GM12891 (cell line): ENCODE results near the gene ATOH8.

Source experiments
- PAX5 ChIP-seq: IDR thresholded peaks from 2 replicates; pipeline ENCODE4 v1.6.1; 2011; ENCODE audit warnings: low read length, moderate library complexity, mild to moderate bottlenecking; ENCODE audit not compliant: insufficient read depth, severe bottlenecking
- POLR2A ChIP-seq: IDR thresholded peaks from 2 replicates; pipeline ENCODE4 v1.6.1; 2011; ENCODE audit warnings: low read depth, low read length, control low read depth
- POLR2AphosphoS5 ChIP-seq: IDR thresholded peaks from 2 replicates; pipeline ENCODE4 v1.6.1; 2011; ENCODE audit warnings: low read depth, low read length, control low read depth
- POU2F2 ChIP-seq: IDR thresholded peaks from 2 replicates; pipeline ENCODE4 v1.6.1; 2011; ENCODE audit warnings: low read depth, mild to moderate bottlenecking, control low read depth, low read length, moderate library complexity
- SPI1 ChIP-seq: IDR thresholded peaks from 2 replicates; pipeline ENCODE4 v1.6.1; 2011; ENCODE audit warnings: low read depth, low read length, control low read depth
- TAF1 ChIP-seq: IDR thresholded peaks from 2 replicates; pipeline ENCODE4 v1.6.1; 2011; ENCODE audit warnings: low read depth, low read length, control low read depth

DNA sequence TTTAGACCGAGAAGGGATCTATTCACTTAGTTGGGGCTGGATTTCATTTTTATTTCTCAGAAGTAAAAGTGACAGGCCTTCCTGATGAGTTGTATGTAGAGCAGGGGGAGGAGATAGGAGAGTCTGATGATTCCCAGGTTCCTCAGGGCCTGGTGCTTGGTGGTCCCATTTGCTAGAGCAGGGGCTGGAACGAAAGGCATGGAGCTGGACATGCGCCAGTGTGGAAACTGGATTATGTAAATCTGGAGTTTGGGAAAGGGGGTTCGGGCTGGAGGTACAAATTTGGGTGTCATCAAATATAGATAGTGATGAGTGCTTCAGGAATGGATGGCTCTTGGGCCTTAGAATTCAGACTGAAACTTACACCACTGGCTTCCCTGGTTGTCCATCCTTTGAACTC lies 32.1 kb upstream of the ATOH8 start:
- no peak for TF ChIP-seq POLR2A
- TF ChIP-seq POLR2AphosphoS5, result no peak
- TF ChIP-seq SPI1, result no peak
- no peak for TF ChIP-seq TAF1
- TF ChIP-seq POU2F2, result no peak
- no peak for TF ChIP-seq PAX5
